HEK293 (cell line): ENCODE measurements around the gene FAM181A.

Experiments
- AEBP2 ChIP-seq: fragments of 450-650 bp; formaldehyde crosslinking; IDR thresholded peaks from 2 replicates; pipeline ENCODE4 v1.5.1; 2016; ENCODE audit warnings: missing biosample characterization, missing genetic modification characterization, borderline replicate concordance
- HIC1 ChIP-seq: fragments of 450-650 bp; formaldehyde crosslinking; IDR thresholded peaks from 2 replicates; pipeline ENCODE4 v1.5.1; 2016; ENCODE audit warnings: missing biosample characterization, missing genetic modification characterization
- KLF17 ChIP-seq: fragments of 450-650 bp; formaldehyde crosslinking; IDR thresholded peaks from 2 replicates; pipeline ENCODE4 v1.5.1; 2016; ENCODE audit warnings: missing biosample characterization, missing genetic modification characterization
- SP2 ChIP-seq: fragments of 450-650 bp; formaldehyde crosslinking; IDR thresholded peaks from 2 replicates; pipeline ENCODE4 v1.5.1; 2016; ENCODE audit warnings: missing biosample characterization, missing genetic modification characterization
- TSHZ1 ChIP-seq: fragments of 450-650 bp; formaldehyde crosslinking; IDR thresholded peaks from 2 replicates; pipeline ENCODE4 v1.5.1; 2016; ENCODE audit warnings: missing biosample characterization, missing genetic modification characterization, borderline replicate concordance
- ZBTB21 ChIP-seq: fragments of 450-650 bp; formaldehyde crosslinking; IDR thresholded peaks from 2 replicates; pipeline ENCODE4 v1.5.1; 2017; ENCODE audit warnings: missing biosample characterization, missing genetic modification characterization
- ZBTB44 ChIP-seq: fragments of 450-650 bp; IDR thresholded peaks from 2 replicates; pipeline ENCODE4 v1.5.1; 2018; ENCODE audit warnings: missing biosample characterization, mild to moderate bottlenecking, missing genetic modification characterization
- ZFP69B ChIP-seq: fragments of 450-650 bp; formaldehyde crosslinking; IDR thresholded peaks from 2 replicates; pipeline ENCODE4 v1.5.1; 2016; ENCODE audit warnings: missing biosample characterization, missing genetic modification characterization
- ZNF133 ChIP-seq: fragments of 450-650 bp; formaldehyde crosslinking; IDR thresholded peaks from 2 replicates; pipeline ENCODE4 v1.5.1; 2016; ENCODE audit warnings: missing biosample characterization, missing genetic modification characterization
- ZNF174 ChIP-seq: fragments of 450-650 bp; formaldehyde crosslinking; IDR thresholded peaks from 2 replicates; pipeline ENCODE4 v1.5.0; 2017; ENCODE audit warnings: missing biosample characterization, mild to moderate bottlenecking, missing genetic modification characterization
- ZNF292 ChIP-seq: fragments of 450-650 bp; formaldehyde crosslinking; IDR thresholded peaks from 2 replicates; pipeline ENCODE4 v1.5.1; 2016; ENCODE audit warnings: low read depth, missing biosample characterization, missing genetic modification characterization, borderline replicate concordance
- ZNF341 ChIP-seq: fragments of 450-650 bp; formaldehyde crosslinking; IDR thresholded peaks from 2 replicates; pipeline ENCODE4; 2016; ENCODE audit warnings: low read depth, missing biosample characterization, missing genetic modification characterization
- ZNF362 ChIP-seq: fragments of 450-650 bp; formaldehyde crosslinking; IDR thresholded peaks from 2 replicates; pipeline ENCODE4 v1.5.1; 2016; ENCODE audit warnings: missing biosample characterization, missing genetic modification characterization
- ZNF404 ChIP-seq: fragments of 450-650 bp; formaldehyde crosslinking; IDR thresholded peaks from 2 replicates; pipeline ENCODE4 v1.5.1; 2017; ENCODE audit warnings: missing biosample characterization, missing genetic modification characterization
- ZNF514 ChIP-seq: fragments of 450-650 bp; formaldehyde crosslinking; IDR thresholded peaks from 2 replicates; pipeline ENCODE4 v1.5.1; 2016; ENCODE audit warnings: missing biosample characterization, missing genetic modification characterization
- ZNF518A ChIP-seq: fragments of 450-650 bp; formaldehyde crosslinking; conservative IDR thresholded peaks from 2 replicates; pipeline ENCODE4 v1.5.1; 2016; ENCODE audit warnings: low read depth, missing biosample characterization, missing genetic modification characterization
- ZNF548 ChIP-seq: fragments of 450-650 bp; formaldehyde crosslinking; IDR thresholded peaks from 2 replicates; pipeline ENCODE4 v1.5.1; 2016; ENCODE audit warnings: missing biosample characterization, missing genetic modification characterization
- ZNF558 ChIP-seq: fragments of 450-650 bp; formaldehyde crosslinking; IDR thresholded peaks from 2 replicates; pipeline ENCODE4 v1.5.1; 2016; ENCODE audit warnings: missing biosample characterization, missing genetic modification characterization
- ZNF596 ChIP-seq: fragments of 450-650 bp; IDR thresholded peaks from 2 replicates; pipeline ENCODE4 v1.5.0; 2018; ENCODE audit warnings: missing biosample characterization, mild to moderate bottlenecking, missing genetic modification characterization, moderate library complexity
- ZNF600 ChIP-seq: fragments of 450-650 bp; formaldehyde crosslinking; IDR thresholded peaks from 2 replicates; pipeline ENCODE4 v1.5.1; 2016; ENCODE audit warnings: missing biosample characterization, missing genetic modification characterization
- ZNF610 ChIP-seq: fragments of 450-650 bp; formaldehyde crosslinking; IDR thresholded peaks from 2 replicates; pipeline ENCODE4 v1.5.1; 2016; ENCODE audit warnings: missing biosample characterization, missing genetic modification characterization, borderline replicate concordance
- ZNF621 ChIP-seq: fragments of 450-650 bp; formaldehyde crosslinking; IDR thresholded peaks from 2 replicates; pipeline ENCODE4 v1.5.1; 2017; ENCODE audit warnings: missing biosample characterization, missing genetic modification characterization

FAM181A gene

GRCh38 chr14:93962701-93963601 is 35.8 kb downstream of the FAM181A start (continued):
- peak; percentile 67 for TF ChIP-seq HIC1 (tag by site-specific recombination)
- TF ChIP-seq ZNF621 (tag by site-specific recombination), result no peak
- no peak for TF ChIP-seq ZBTB44
- peak; percentile 46; the same call in 1 of the 2 replicates for TF ChIP-seq ZNF362
- no peak for TF ChIP-seq ZBTB21 (tag by site-specific recombination)
- TF ChIP-seq ZNF133 (tag by site-specific recombination), result no peak
- no peak for TF ChIP-seq ZNF341 (tag by site-specific recombination)
- peak; percentile 69; the same call in 1 of the 2 replicates for TF ChIP-seq TSHZ1 (tag by site-specific recombination)
- no peak for TF ChIP-seq ZNF548 (tag by site-specific recombination)
- no peak for TF ChIP-seq ZNF292 (tag by site-specific recombination)
- TF ChIP-seq AEBP2 (tag by site-specific recombination), result no peak
- no peak for TF ChIP-seq ZNF558 (tag by site-specific recombination)
- TF ChIP-seq ZNF514, result no peak
- no peak for TF ChIP-seq ZNF596
- TF ChIP-seq KLF17, result peak; percentile 70; the same call in 1 of the 2 replicates
- peak; percentile 69 for TF ChIP-seq ZNF600 (tag by site-specific recombination)
- TF ChIP-seq ZNF404 (tag by site-specific recombination), result no peak
- no peak for TF ChIP-seq ZNF610
- TF ChIP-seq ZNF518A (tag by site-specific recombination), result no peak
- TF ChIP-seq ZNF174 (tag by site-specific recombination), result no peak
- peak; percentile 14 for TF ChIP-seq SP2 (tag by site-specific recombination)
- TF ChIP-seq ZFP69B (tag by site-specific recombination), result 0 out of 2 replicates have a peak, but pooled peaks have one; percentile 46
